Gastrocnemius medialis (tissue), 4 donors: ENCODE measurements around the gene SRGAP1. TPM values are rescaled to one million over a fixed set of nuclear protein-coding genes. Genes with fewer than 3 reads are reported as not detected.

Source experiments
- ATAC-seq, 2 donors: fragments of 150-250 bp; one replicate each; pipeline ENCODE4 v1.9.1; 2016
- DNase-seq, 2 donors: peaks; one replicate each; pipeline ENCODE4 v3.0.0-alpha.2; 2019
- H3K27ac ChIP-seq, 4 donors: fragments of 200-600 bp; sonication (generic); 1 replicate in 1 of 4; 2 replicates in 3 of 4; pipeline ENCODE4 v1.5.1; 2016 to 2018; ENCODE audit warnings: mild to moderate bottlenecking in 2 of 4, moderate library complexity in 1 of 4
- H3K27me3 ChIP-seq, 3 donors: fragments of 200-600 bp; sonication (generic) in 2 of 3; 1 replicate in 1 of 3; 2 replicates in 2 of 3; pipeline versions ENCODE4 v1.5.1 to v1.6.0; 2016 to 2019; ENCODE audit warnings: mild to moderate bottlenecking in 1 of 3, moderate library complexity in 1 of 3
- H3K36me3 ChIP-seq, 2 donors: fragments of 200-600 bp; sonication (generic) in 1 of 2; one replicate each; pipeline ENCODE4 v1.5.1; 2017 to 2018
- H3K4me1 ChIP-seq, 2 donors: fragments of 200-600 bp; sonication (generic) in 1 of 2; one replicate each; pipeline ENCODE4 v1.5.1; 2016 to 2017; ENCODE audit warnings: mild to moderate bottlenecking in 2 of 2
- H3K4me3 ChIP-seq, 4 donors: fragments of 200-600 bp; sonication (generic) in 3 of 4; 1 replicate in 1 of 4; 2 replicates in 3 of 4; pipeline ENCODE4 v1.5.1; 2016 to 2019; ENCODE audit warnings: mild to moderate bottlenecking in 2 of 4
- H3K9me3 ChIP-seq, 3 donors: fragments of 200-600 bp; sonication (generic) in 2 of 3; 1 replicate in 1 of 3; 2 replicates in 2 of 3; pipeline ENCODE4 v1.5.1; 2016 to 2019
- POLR2A ChIP-seq, 2 donors: fragments of 450-650 bp; IDR thresholded peaks; one replicate each; pipeline ENCODE4 v1.6.1; 2017; ENCODE audit warnings: antibody characterized with exemption in 2 of 2, mild to moderate bottlenecking in 2 of 2, moderate library complexity in 2 of 2
- in situ Hi-C, 4 donors: fragments of 200-750 bp; cut with MboI; loops; one replicate each; pipeline versions ENCODE4 v1.15.0 to v1.8.0; 2017; ENCODE audit warnings: low sequenced_read_pairs in 4 of 4
- intact Hi-C: fragments of 100-400 bp; cut with DNase I; formaldehyde crosslinking; loops from one replicate; pipeline ENCODE4 v1.15.1; 2023; ENCODE audit warnings: low total_unique reads
- total RNA-seq, 4 donors: library from RNA; depleted of rRNA; stranded (reverse); fragments of >200 nt; gene quantifications; one replicate each; pipeline versions ENCODE4 v1.1.0 to v1.2.3, GENCODE V29; 2016
- TF ChIP-seq, protein P1 (sequence below), 5 experiments: fragments of 450-650 bp in 3 of 5; fragments of 200-600 bp in 2 of 5; sonication (generic) in 2 of 5; IDR thresholded peaks in 4 of 5; conservative IDR thresholded peaks in 1 of 5; 1 replicate in 4 of 5; 2 replicates in 1 of 5; pipeline ENCODE4 v1.5.1; 2016 to 2019; ENCODE audit warnings: antibody characterized with exemption in 5 of 5, mild to moderate bottlenecking in 3 of 5, moderate library complexity in 3 of 5

The SRGAP1 gene
- total RNA-seq, 4 donors from 2014 or later = 0.36 to 0.85 (median 0.66) TPM

GRCh38 chr12:63863658-63864453 is 19.4 kb downstream of the SRGAP1 start:
- Histone ChIP-seq H3K4me3 (no peak overlapping the region), H3K27me3 (no peaks in the 10 kb centered on the region), H3K9me3 (no peaks in the 10 kb centered on the region), H3K27ac (no peak overlapping the region), H3K36me3 (no peaks in the 10 kb centered on the region), H3K4me1 (peaks cover 7 to 11% of the 10 kb centered on the region in 2 donors)
- ATAC-seq (no peak), DNase-seq (no peak)
- in situ Hi-C loops (no loop called here), intact Hi-C loops (no loop called here)
- no peak for TF ChIP-seq POLR2A (IDR thresholded peaks at IDR 0.05)
- TF ChIP-seq, protein P1, sequence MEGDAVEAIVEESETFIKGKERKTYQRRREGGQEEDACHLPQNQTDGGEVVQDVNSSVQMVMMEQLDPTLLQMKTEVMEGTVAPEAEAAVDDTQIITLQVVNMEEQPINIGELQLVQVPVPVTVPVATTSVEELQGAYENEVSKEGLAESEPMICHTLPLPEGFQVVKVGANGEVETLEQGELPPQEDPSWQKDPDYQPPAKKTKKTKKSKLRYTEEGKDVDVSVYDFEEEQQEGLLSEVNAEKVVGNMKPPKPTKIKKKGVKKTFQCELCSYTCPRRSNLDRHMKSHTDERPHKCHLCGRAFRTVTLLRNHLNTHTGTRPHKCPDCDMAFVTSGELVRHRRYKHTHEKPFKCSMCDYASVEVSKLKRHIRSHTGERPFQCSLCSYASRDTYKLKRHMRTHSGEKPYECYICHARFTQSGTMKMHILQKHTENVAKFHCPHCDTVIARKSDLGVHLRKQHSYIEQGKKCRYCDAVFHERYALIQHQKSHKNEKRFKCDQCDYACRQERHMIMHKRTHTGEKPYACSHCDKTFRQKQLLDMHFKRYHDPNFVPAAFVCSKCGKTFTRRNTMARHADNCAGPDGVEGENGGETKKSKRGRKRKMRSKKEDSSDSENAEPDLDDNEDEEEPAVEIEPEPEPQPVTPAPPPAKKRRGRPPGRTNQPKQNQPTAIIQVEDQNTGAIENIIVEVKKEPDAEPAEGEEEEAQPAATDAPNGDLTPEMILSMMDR (IDR thresholded peaks at IDR 0.05 in 4 of 5, conservative IDR thresholded peaks at IDR 0.05 in 1 of 5) = no peak

- no peak for ATAC-seq
- Histone ChIP-seq H3K27me3 (no peaks in the 10 kb centered on the region), H3K36me3 (no peaks in the 10 kb centered on the region), H3K4me3 (no peak overlapping the region), H3K27ac (no peak overlapping the region), H3K4me1 (peaks cover 9 to 11% of the 10 kb centered on the region in 2 donors), H3K9me3 (no peaks in the 10 kb centered on the region)
- no peak for TF ChIP-seq POLR2A (IDR thresholded peaks at IDR 0.05)
- TF ChIP-seq, protein P1 (IDR thresholded peaks at IDR 0.05 in 4 of 5, conservative IDR thresholded peaks at IDR 0.05 in 1 of 5) = no peak
- intact Hi-C loops = no loop called here
- DNase-seq = no peak
- in situ Hi-C loops = no loop called here
Measured at GRCh38 chr12:63864454-63864706, 19.9 kb downstream of the SRGAP1 start.

GRCh38 chr12:63865448-63865847 is 20.9 kb downstream of the SRGAP1 start:
- TF ChIP-seq POLR2A (IDR thresholded peaks at IDR 0.05) = no peak
- TF ChIP-seq, protein P1 (IDR thresholded peaks at IDR 0.05 in 4 of 5, conservative IDR thresholded peaks at IDR 0.05 in 1 of 5) = no peak
- DNase-seq = no peak
- no peaks in the 10 kb centered on the region for H3K36me3 ChIP-seq
- no peaks in the 10 kb centered on the region for H3K9me3 ChIP-seq
- intact Hi-C loops = no loop called here
- H3K4me3 ChIP-seq = no peak overlapping the region
- peaks cover 11 to 12% of the 10 kb centered on the region in 2 donors for H3K4me1 ChIP-seq
- ATAC-seq = no peak
- in situ Hi-C loops = no loop called here
- H3K27me3 ChIP-seq = no peaks in the 10 kb centered on the region
- no peak overlapping the region for H3K27ac ChIP-seq

GRCh38 chr12:63867053-63867452 is 22.6 kb downstream of the SRGAP1 start:
- peaks cover 9 to 12% of the 10 kb centered on the region in 2 donors for H3K4me1 ChIP-seq
- no peak for ATAC-seq
- DNase-seq = no peak
- TF ChIP-seq, protein P1 (IDR thresholded peaks at IDR 0.05 in 4 of 5, conservative IDR thresholded peaks at IDR 0.05 in 1 of 5) = no peak
- no peak for TF ChIP-seq POLR2A (IDR thresholded peaks at IDR 0.05)
- H3K27me3 ChIP-seq = no peaks in the 10 kb centered on the region
- H3K36me3 ChIP-seq = no peaks in the 10 kb centered on the region
- intact Hi-C loops = no loop called here
- H3K27ac ChIP-seq = no peak overlapping the region
- no peak overlapping the region for H3K4me3 ChIP-seq
- in situ Hi-C loops = no loop called here
- no peaks in the 10 kb centered on the region for H3K9me3 ChIP-seq

DNA sequence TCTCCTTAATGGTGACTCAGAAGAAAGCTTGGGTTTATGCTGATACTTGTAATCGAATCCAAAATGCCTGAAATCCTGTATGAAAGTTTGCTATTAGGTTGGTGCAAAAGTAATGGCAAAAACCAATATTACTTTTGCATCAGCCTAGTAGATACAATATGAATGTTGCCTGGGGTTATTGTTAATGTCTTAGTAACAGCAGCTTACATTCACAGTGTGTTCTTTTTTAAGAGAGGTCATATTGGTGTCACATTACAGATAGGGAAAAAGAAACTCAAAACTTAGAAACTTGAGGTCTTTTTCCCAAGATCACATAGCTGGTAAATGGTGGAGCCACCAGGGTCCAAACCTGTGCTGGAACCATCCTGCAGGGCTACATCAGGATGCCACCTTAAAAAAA is 25.2 kb downstream of the SRGAP1 start:
- TF ChIP-seq POLR2A (IDR thresholded peaks at IDR 0.05) = no peak
- TF ChIP-seq, protein P1 (IDR thresholded peaks at IDR 0.05 in 4 of 5, conservative IDR thresholded peaks at IDR 0.05 in 1 of 5) = no peak
- H3K4me1 ChIP-seq = peaks cover 0 to 5% of the 10 kb centered on the region in 2 donors
- H3K4me3 ChIP-seq = no peak overlapping the region
- H3K36me3 ChIP-seq = no peaks in the 10 kb centered on the region
- no peak overlapping the region for H3K27ac ChIP-seq
- H3K27me3 ChIP-seq = no peaks in the 10 kb centered on the region
- no peak for ATAC-seq
- DNase-seq = no peak
- H3K9me3 ChIP-seq = no peaks in the 10 kb centered on the region
- intact Hi-C loops (no loop called here), in situ Hi-C loops (no loop called here)
